ENCODE measurements around the gene CFAP126.

DNA sequence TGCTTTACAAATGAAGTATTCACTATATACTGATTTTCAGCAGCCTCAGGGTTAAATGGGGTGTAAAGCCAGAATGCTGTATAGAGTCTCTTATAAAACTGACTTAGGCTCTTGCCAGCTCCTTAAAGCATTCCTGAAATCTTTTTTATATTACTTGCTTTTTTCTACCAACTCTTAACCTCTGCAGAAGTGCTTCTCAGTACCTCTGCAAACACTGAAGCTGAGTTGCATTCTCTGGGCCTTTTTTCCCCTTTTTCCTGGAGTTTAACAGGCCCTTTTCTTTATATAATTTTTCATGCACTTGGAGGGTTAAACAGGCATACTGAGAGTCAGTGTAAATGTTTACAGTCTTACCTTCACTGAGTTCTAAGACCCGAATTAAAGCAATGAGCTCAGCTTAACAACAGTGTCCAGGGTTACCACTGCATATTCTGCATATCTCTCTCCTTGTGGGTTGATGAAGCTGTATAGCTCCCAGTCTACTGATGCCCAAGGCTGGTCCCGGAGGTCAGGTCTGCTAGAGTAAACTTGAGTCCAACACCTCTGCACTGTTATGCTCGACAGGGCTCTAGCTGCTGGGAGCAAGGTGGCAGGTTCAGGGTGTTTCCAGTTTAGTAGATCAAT lies 40.9 kb upstream of the CFAP126 start:
- TF ChIP-seq, protein P1, sequence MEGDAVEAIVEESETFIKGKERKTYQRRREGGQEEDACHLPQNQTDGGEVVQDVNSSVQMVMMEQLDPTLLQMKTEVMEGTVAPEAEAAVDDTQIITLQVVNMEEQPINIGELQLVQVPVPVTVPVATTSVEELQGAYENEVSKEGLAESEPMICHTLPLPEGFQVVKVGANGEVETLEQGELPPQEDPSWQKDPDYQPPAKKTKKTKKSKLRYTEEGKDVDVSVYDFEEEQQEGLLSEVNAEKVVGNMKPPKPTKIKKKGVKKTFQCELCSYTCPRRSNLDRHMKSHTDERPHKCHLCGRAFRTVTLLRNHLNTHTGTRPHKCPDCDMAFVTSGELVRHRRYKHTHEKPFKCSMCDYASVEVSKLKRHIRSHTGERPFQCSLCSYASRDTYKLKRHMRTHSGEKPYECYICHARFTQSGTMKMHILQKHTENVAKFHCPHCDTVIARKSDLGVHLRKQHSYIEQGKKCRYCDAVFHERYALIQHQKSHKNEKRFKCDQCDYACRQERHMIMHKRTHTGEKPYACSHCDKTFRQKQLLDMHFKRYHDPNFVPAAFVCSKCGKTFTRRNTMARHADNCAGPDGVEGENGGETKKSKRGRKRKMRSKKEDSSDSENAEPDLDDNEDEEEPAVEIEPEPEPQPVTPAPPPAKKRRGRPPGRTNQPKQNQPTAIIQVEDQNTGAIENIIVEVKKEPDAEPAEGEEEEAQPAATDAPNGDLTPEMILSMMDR (optimal IDR thresholded peaks at IDR 0.05 in 1 of 3, IDR thresholded peaks at IDR 0.05 in 1 of 3, conservative IDR thresholded peaks at IDR 0.05 in 1 of 3; ENCODE audit: extremely low read depth in 1 of 3, insufficient read depth in 2 of 3, low read length in 3 of 3), result no peak
- no peak for TF ChIP-seq EZH2 (IDR thresholded peaks at IDR 0.05; ENCODE audit: low read length)
